ENCODE results near the gene BCORL1.

GRCh38 chrX:130014356-130014755 is 31.9 kb downstream of the BCORL1 start:
- TF ChIP-seq, protein P1, sequence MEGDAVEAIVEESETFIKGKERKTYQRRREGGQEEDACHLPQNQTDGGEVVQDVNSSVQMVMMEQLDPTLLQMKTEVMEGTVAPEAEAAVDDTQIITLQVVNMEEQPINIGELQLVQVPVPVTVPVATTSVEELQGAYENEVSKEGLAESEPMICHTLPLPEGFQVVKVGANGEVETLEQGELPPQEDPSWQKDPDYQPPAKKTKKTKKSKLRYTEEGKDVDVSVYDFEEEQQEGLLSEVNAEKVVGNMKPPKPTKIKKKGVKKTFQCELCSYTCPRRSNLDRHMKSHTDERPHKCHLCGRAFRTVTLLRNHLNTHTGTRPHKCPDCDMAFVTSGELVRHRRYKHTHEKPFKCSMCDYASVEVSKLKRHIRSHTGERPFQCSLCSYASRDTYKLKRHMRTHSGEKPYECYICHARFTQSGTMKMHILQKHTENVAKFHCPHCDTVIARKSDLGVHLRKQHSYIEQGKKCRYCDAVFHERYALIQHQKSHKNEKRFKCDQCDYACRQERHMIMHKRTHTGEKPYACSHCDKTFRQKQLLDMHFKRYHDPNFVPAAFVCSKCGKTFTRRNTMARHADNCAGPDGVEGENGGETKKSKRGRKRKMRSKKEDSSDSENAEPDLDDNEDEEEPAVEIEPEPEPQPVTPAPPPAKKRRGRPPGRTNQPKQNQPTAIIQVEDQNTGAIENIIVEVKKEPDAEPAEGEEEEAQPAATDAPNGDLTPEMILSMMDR (IDR thresholded peaks at IDR 0.05), result no peak
- TF ChIP-seq POLR2AphosphoS5 (IDR thresholded peaks at IDR 0.05), result no peak

Data from upper lobe of left lung (tissue), 4 donors.